H9 (cell line): ENCODE measurements around the gene GAS2L2. TPM values are rescaled to one million over a fixed set of nuclear protein-coding genes. Genes with fewer than 3 reads are reported as not detected.

Experiments used
- DNase-seq: peaks from one replicate; pipeline ENCODE4 v3.0.0-alpha.2; 2017
- H2AFZ ChIP-seq: one replicate; pipeline ENCODE4 v1.6.1; 2013; ENCODE audit warnings: mild to moderate bottlenecking, low read length, control low read depth, moderate library complexity
- H2AK5ac ChIP-seq: 2 replicates; pipeline ENCODE4 v1.6.1; 2013; ENCODE audit warnings: low read length, control low read depth, mixed read lengths; ENCODE audit not compliant: insufficient read length
- H2BK120ac ChIP-seq: one replicate; pipeline ENCODE4 v1.6.1; 2013; ENCODE audit warnings: low read depth, mild to moderate bottlenecking, low read length, control low read depth, inconsistent platforms; ENCODE audit not compliant: poor library complexity, severe bottlenecking
- H2BK12ac ChIP-seq: 2 replicates; pipeline ENCODE4 v1.6.1; 2013; ENCODE audit warnings: low read length, control low read depth, mixed read lengths, low read depth; ENCODE audit not compliant: insufficient read length
- H2BK15ac ChIP-seq: 2 replicates; pipeline ENCODE4 v1.6.1; 2013; ENCODE audit warnings: low read depth, low read length, control low read depth
- H2BK20ac ChIP-seq: one replicate; pipeline ENCODE4 v1.6.1; 2013; ENCODE audit warnings: low read depth, mild to moderate bottlenecking, low read length, control low read depth, inconsistent platforms; ENCODE audit not compliant: poor library complexity, severe bottlenecking
- H2BK5ac ChIP-seq: 2 replicates; pipeline ENCODE4 v1.6.1; 2013; ENCODE audit warnings: low read length, control low read depth, mixed read lengths; ENCODE audit not compliant: insufficient read length
- H3K14ac ChIP-seq: 2 replicates; pipeline ENCODE4 v1.6.1; 2013; ENCODE audit warnings: low read length, control low read depth; ENCODE audit not compliant: insufficient read depth
- H3K18ac ChIP-seq: 2 replicates; pipeline ENCODE4 v1.6.1; 2013; ENCODE audit warnings: low read depth, mild to moderate bottlenecking, mixed read lengths, low read length, control low read depth; ENCODE audit not compliant: insufficient read length
- H3K23ac ChIP-seq: 2 replicates; pipeline ENCODE4 v1.6.1; 2013; ENCODE audit warnings: low read length, control low read depth, mixed read lengths, low read depth; ENCODE audit not compliant: insufficient read length
- H3K23me2 ChIP-seq: 2 replicates; pipeline ENCODE4 v1.6.1; 2013; ENCODE audit warnings: low read depth, mild to moderate bottlenecking, mixed read lengths, low read length, control low read depth; ENCODE audit not compliant: insufficient read length, poor library complexity, severe bottlenecking
- H3K27ac ChIP-seq: 2 replicates; pipeline ENCODE4 v1.5.1; 2013; ENCODE audit warnings: low read length, control low read depth, mixed read lengths, low read depth; ENCODE audit not compliant: insufficient read length
- H3K27me3 ChIP-seq: 2 replicates; pipeline ENCODE4 v1.6.1; 2013; ENCODE audit warnings: low read length, control low read depth, inconsistent platforms; ENCODE audit not compliant: insufficient read depth
- H3K4ac ChIP-seq: 2 replicates; pipeline ENCODE4 v1.6.1; 2013; ENCODE audit warnings: low read depth, mild to moderate bottlenecking, control low read depth, inconsistent platforms, low read length, moderate library complexity
- H3K4me1 ChIP-seq: 2 replicates; pipeline ENCODE4 v1.6.1; 2013; ENCODE audit warnings: low read length, control low read depth, inconsistent platforms; ENCODE audit not compliant: insufficient read depth
- H3K4me2 ChIP-seq: 2 replicates; pipeline ENCODE4 v1.6.1; 2013; ENCODE audit warnings: low read length, control low read depth, mixed read lengths; ENCODE audit not compliant: insufficient read length, insufficient read depth
- H3K56ac ChIP-seq: 2 replicates; pipeline ENCODE4 v1.6.1; 2013; ENCODE audit warnings: low read depth, mild to moderate bottlenecking, mixed read lengths, low read length, control low read depth; ENCODE audit not compliant: insufficient read length
- H3K79me1 ChIP-seq: 2 replicates; pipeline ENCODE4 v1.6.1; 2013; ENCODE audit warnings: low read depth, mild to moderate bottlenecking, moderate library complexity, low read length, control low read depth, inconsistent platforms; ENCODE audit not compliant: insufficient read depth, poor library complexity, severe bottlenecking
- H3K79me2 ChIP-seq: 2 replicates; pipeline ENCODE4 v1.6.1; 2013; ENCODE audit warnings: low read length, control low read depth, inconsistent platforms; ENCODE audit not compliant: insufficient read depth
- H3K9ac ChIP-seq: 2 replicates; pipeline ENCODE4 v1.6.1; 2013; ENCODE audit warnings: low read length, control low read depth, mixed read lengths; ENCODE audit not compliant: insufficient read length; ENCODE audit errors: extremely low read depth
- H3K9me3 ChIP-seq: one replicate; pipeline ENCODE4 v1.6.1; 2013; ENCODE audit warnings: low read depth, low read length, inconsistent platforms; ENCODE audit not compliant: control insufficient read depth
- H3T11ph ChIP-seq: one replicate; pipeline ENCODE4 v1.6.1; 2013; ENCODE audit warnings: mild to moderate bottlenecking, low read length, control low read depth, inconsistent platforms
- H4K20me1 ChIP-seq: one replicate; pipeline ENCODE4 v1.6.1; 2013; ENCODE audit not compliant: control insufficient read depth, insufficient read length, insufficient read depth
- H4K5ac ChIP-seq: 2 replicates; pipeline ENCODE4 v1.6.1; 2013; ENCODE audit warnings: low read depth, mild to moderate bottlenecking, mixed read lengths, low read length, control low read depth; ENCODE audit not compliant: insufficient read length
- H4K8ac ChIP-seq: replicated peaks from 2 replicates; pipeline ENCODE4 v1.6.1; 2013; ENCODE audit warnings: low read length, control low read depth, mixed read lengths, low read depth; ENCODE audit not compliant: insufficient read length
- H4K91ac ChIP-seq: 2 replicates; pipeline ENCODE4 v1.6.1; 2013; ENCODE audit warnings: low read depth, mild to moderate bottlenecking, moderate library complexity, mixed read lengths, low read length, control low read depth; ENCODE audit not compliant: insufficient read length
- H3K27ac Mint-ChIP-seq, 3 experiments: 2 replicates in 2 of 3; 3 replicates in 1 of 3; pipeline ENCODE4 v1.8.0; 2020 to 2021; ENCODE audit warnings: mixed read lengths in 3 of 3, mild to moderate bottlenecking in 1 of 3, moderate library complexity in 1 of 3
- H3K27me3 Mint-ChIP-seq: 2 replicates; pipeline ENCODE4 v1.8.0; 2021; ENCODE audit warnings: low read depth, mild to moderate bottlenecking, moderate library complexity, mixed read lengths
- H3K36me3 Mint-ChIP-seq, 3 experiments: 2 replicates in 2 of 3; 3 replicates in 1 of 3; pipeline ENCODE4 v1.8.0; 2020 to 2021; ENCODE audit warnings: low read depth in 3 of 3, mixed read lengths in 3 of 3; ENCODE audit not compliant: insufficient read depth in 1 of 3
- H3K4me1 Mint-ChIP-seq, 2 experiments: 2 replicates each; pipeline ENCODE4 v1.8.0; 2020; ENCODE audit warnings: mixed read lengths in 2 of 2
- H3K4me3 Mint-ChIP-seq, 2 experiments: 2 replicates in 1 of 2; 3 replicates in 1 of 2; pipeline ENCODE4 v1.8.0; 2020 to 2021; ENCODE audit warnings: mild to moderate bottlenecking in 2 of 2, mixed read lengths in 2 of 2, moderate library complexity in 1 of 2
- H3K9me3 Mint-ChIP-seq, 2 experiments: 2 replicates in 1 of 2; 3 replicates in 1 of 2; pipeline ENCODE4 v1.8.0; 2020; ENCODE audit warnings: mild to moderate bottlenecking in 2 of 2, mixed read lengths in 2 of 2, moderate library complexity in 1 of 2
- WGBS: extraction: QIAGEN DNeasy Blood & Tissue Kit; methylation state at CpG from one replicate; pipeline ENCODE4 v1.1.7; 2013; ENCODE audit warnings: missing lambda C conversion rate, low lambda C conversion rate, mixed read lengths; ENCODE audit not compliant: insufficient read length; ENCODE audit errors: extremely low coverage; 5-methylcytosine and 5-hydroxymethylcytosine counted together
- total RNA-seq: library from RNA; stranded (reverse); gene quantifications from 2 replicates; pipeline ENCODE4 v1.2.1, GENCODE V29; 2021
- TF ChIP-seq, protein P1 (sequence below): fragments of 200-600 bp; sonication (generic); conservative IDR thresholded peaks from 3 replicates; pipeline ENCODE4 v1.8.0; 2021; ENCODE audit warnings: antibody characterized with exemption, mild to moderate bottlenecking

GAS2L2 gene
- total RNA-seq, 1 experiment from 2014 or later: not detected

- Histone ChIP-seq H3K27ac (no peak within 1 kb of the TSS), H3K9ac (no peak within 1 kb of the TSS), H2BK5ac (no peak within 1 kb of the TSS), H3K14ac (no peak within 1 kb of the TSS; the same call in 1 of the 2 replicates), H2AK5ac (no peak within 1 kb of the TSS), H3K4me2 (peak within 1 kb of the TSS; percentile 68), H2BK12ac (no peak within 1 kb of the TSS), H4K20me1 (no peaks in the 10 kb centered on the region), H3K56ac (no peak within 1 kb of the TSS), H3K79me1 (no peaks in the 10 kb centered on the region), H3K18ac (no peak within 1 kb of the TSS), H3K4ac (no peak within 1 kb of the TSS), H3K79me2 (no peaks in the 10 kb centered on the region), H3T11ph (no peak within 1 kb of the TSS), H4K8ac (no peak within 1 kb of the TSS), H3K4me1 (0 out of 2 replicates have a peak, but pooled peaks cover 2% of the 10 kb centered on the region), H3K23me2 (peaks cover 6% of the 10 kb centered on the region), H3K9me3 (no peaks in the 10 kb centered on the region), H4K5ac (no peak within 1 kb of the TSS), H2BK15ac (no peak within 1 kb of the TSS), H2BK20ac (no peak within 1 kb of the TSS), H4K91ac (no peak within 1 kb of the TSS), H3K23ac (no peak within 1 kb of the TSS), H2AFZ (no peak within 1 kb of the TSS), H3K27me3 (peaks cover 33% of the 10 kb centered on the region), H2BK120ac (no peak within 1 kb of the TSS)
- no peak within 1 kb of the TSS for H3K27ac Mint-ChIP-seq
- DNase-seq: peak; percentile 63
- WGBS: no CpG with 5 or more reads among the region's 89 CpGs
- H3K4me1 Mint-ChIP-seq: peaks cover 6 to 18% of the 10 kb centered on the region in 2 experiments
- peak within 1 kb of the TSS; percentile 52 to 79 for H3K4me3 Mint-ChIP-seq
- TF ChIP-seq, protein P1, sequence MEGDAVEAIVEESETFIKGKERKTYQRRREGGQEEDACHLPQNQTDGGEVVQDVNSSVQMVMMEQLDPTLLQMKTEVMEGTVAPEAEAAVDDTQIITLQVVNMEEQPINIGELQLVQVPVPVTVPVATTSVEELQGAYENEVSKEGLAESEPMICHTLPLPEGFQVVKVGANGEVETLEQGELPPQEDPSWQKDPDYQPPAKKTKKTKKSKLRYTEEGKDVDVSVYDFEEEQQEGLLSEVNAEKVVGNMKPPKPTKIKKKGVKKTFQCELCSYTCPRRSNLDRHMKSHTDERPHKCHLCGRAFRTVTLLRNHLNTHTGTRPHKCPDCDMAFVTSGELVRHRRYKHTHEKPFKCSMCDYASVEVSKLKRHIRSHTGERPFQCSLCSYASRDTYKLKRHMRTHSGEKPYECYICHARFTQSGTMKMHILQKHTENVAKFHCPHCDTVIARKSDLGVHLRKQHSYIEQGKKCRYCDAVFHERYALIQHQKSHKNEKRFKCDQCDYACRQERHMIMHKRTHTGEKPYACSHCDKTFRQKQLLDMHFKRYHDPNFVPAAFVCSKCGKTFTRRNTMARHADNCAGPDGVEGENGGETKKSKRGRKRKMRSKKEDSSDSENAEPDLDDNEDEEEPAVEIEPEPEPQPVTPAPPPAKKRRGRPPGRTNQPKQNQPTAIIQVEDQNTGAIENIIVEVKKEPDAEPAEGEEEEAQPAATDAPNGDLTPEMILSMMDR: no peak
- H3K27me3 Mint-ChIP-seq: peaks cover 94% of the 10 kb centered on the region
- H3K9me3 Mint-ChIP-seq: no peaks in the 10 kb centered on the region
- H3K36me3 Mint-ChIP-seq: no peaks in the 10 kb centered on the region
These were observed 42.2 kb upstream of the GAS2L2 start, which contains the start of gene MMP28 for GRCh38 chr17:35795007-35795870. Gene MMP28, minus strand, starts transcription at chr17:35795641. Its CDS starts 264 bp downstream, at chr17:35795377.
